Astrocyte (in vitro differentiated cells and primary cell): ENCODE results near the gene CACHD1.

Experiments
- EZH2 ChIP-seq: IDR thresholded peaks from 2 replicates; pipeline ENCODE4 v1.6.1; 2012; ENCODE audit warnings: mild to moderate bottlenecking, low read length, inconsistent platforms; ENCODE audit not compliant: insufficient read depth
- TF ChIP-seq, protein P1 (sequence below): IDR thresholded peaks from 2 replicates; pipeline ENCODE4 v1.5.1; 2011; ENCODE audit warnings: low read depth, mild to moderate bottlenecking, inconsistent platforms, low read length, moderate library complexity; ENCODE audit not compliant: insufficient read depth

DNA sequence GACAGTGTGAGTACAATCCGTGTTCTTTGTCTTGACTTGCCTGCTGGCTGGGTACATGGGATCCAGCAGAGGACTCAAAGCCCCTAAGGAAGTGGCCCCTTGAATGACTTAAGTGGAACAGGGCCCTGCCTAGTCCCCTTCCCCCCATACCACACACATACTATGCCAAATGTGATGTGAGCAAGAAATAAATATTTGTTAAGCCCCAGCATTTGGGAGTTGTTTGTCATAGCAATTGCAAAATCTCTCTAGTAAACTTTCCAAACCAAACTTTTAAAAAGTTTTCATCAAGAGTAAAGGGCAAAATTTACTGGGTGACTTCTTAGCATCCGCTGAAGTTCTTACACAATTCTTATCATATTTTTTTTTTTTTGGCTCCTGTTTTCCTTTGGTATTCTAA lies 32.5 kb upstream of the CACHD1 start:
- TF ChIP-seq, protein P1, sequence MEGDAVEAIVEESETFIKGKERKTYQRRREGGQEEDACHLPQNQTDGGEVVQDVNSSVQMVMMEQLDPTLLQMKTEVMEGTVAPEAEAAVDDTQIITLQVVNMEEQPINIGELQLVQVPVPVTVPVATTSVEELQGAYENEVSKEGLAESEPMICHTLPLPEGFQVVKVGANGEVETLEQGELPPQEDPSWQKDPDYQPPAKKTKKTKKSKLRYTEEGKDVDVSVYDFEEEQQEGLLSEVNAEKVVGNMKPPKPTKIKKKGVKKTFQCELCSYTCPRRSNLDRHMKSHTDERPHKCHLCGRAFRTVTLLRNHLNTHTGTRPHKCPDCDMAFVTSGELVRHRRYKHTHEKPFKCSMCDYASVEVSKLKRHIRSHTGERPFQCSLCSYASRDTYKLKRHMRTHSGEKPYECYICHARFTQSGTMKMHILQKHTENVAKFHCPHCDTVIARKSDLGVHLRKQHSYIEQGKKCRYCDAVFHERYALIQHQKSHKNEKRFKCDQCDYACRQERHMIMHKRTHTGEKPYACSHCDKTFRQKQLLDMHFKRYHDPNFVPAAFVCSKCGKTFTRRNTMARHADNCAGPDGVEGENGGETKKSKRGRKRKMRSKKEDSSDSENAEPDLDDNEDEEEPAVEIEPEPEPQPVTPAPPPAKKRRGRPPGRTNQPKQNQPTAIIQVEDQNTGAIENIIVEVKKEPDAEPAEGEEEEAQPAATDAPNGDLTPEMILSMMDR = no peak
- no peak for TF ChIP-seq EZH2
